ENCODE measurements around the gene PWWP2A. TPM values are rescaled to one million over a fixed set of nuclear protein-coding genes. Genes with fewer than 3 reads are reported as not detected.
A peak's percentile ranks its signal among the peaks of the same experiment; 100 is the strongest.

PWWP2A gene
- total RNA-seq, 1 experiment from 2014 or later: 20.6 TPM

DNA sequence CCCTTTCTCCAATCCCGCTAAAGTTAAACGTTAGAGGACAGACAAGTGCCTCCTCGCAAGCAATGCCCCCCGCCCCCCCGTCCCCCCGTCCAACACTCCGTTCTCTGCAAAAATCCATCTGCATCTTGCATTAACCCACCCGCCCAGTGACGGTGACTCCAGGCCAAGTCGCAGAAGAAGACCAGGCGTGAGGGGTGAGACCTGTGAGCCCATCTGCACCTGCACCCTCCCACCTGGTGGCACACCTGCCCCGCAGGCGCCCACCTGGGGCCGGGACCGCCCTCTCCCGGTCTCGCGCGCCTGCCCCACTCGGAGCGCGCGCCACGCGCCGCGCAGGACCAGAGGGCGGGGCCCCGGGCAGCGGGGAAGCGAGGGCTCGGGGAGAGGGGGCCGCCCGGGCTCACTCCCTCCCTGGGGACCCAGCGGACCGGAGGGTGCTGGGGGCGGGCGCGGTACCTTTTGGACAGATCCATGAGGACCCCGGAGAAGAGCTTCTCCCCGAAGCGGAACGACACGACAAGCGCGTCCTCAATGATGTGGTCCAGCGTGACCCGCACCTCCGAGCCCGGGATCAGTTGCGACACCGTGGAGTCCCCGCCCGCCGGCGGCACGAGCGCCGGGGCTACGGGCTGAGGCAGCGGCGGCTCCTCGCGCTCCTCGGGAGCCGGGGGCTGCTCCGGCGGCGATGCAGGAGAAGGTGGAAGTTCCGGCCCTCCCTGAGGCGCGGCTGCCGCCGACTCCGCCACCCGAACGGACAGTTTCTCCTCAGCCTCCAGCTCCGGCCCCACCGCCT lies 705 bp downstream of the PWWP2A start:
- Mint-ChIP-seq H3K27ac (ENCODE audit: low read depth, unreplicated experiment) (peak overlapping the region; percentile 88), H3K4me1 (ENCODE audit: insufficient read depth, unreplicated experiment) (peaks cover 15% of the 10 kb centered on the region), H3K9me3 (ENCODE audit: unreplicated experiment) (no peaks in the 10 kb centered on the region), H3K4me3 (ENCODE audit: unreplicated experiment) (peak overlapping the region; percentile 83), H3K27me3 (ENCODE audit: insufficient read depth, unreplicated experiment) (peaks cover 15% of the 10 kb centered on the region), H3K36me3 (ENCODE audit: insufficient read depth, unreplicated experiment) (peaks cover 30% of the 10 kb centered on the region)
- intact Hi-C loops (cut with micrococcal nuclease): loop anchor here (1.0 kb wide), 1 partner anchor 47 kb away; no protein-coding TSS in a partner anchor
- TF ChIP-seq, protein P1, sequence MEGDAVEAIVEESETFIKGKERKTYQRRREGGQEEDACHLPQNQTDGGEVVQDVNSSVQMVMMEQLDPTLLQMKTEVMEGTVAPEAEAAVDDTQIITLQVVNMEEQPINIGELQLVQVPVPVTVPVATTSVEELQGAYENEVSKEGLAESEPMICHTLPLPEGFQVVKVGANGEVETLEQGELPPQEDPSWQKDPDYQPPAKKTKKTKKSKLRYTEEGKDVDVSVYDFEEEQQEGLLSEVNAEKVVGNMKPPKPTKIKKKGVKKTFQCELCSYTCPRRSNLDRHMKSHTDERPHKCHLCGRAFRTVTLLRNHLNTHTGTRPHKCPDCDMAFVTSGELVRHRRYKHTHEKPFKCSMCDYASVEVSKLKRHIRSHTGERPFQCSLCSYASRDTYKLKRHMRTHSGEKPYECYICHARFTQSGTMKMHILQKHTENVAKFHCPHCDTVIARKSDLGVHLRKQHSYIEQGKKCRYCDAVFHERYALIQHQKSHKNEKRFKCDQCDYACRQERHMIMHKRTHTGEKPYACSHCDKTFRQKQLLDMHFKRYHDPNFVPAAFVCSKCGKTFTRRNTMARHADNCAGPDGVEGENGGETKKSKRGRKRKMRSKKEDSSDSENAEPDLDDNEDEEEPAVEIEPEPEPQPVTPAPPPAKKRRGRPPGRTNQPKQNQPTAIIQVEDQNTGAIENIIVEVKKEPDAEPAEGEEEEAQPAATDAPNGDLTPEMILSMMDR (IDR thresholded peaks at IDR 0.05; ENCODE audit: unreplicated experiment): no peak
- peak; percentile 40 for DNase-seq (ENCODE audit: unreplicated experiment)
- CTCF ChIA-PET: interaction anchor here (0.6 to 1.2 kb wide), 4 partner anchors 97 to 227 kb away, joined by 3 to 4 read pairs (median 4); no protein-coding TSS in a partner anchor
- POLR2A ChIA-PET: interaction anchor here (0.6 to 1.6 kb wide), 13 partner anchors 9 to 282 kb away, joined by 3 to 14 read pairs (median 4); partner anchors contain the start of genes FAM200C and TTC1
- no TSS peak for BruUV-seq (replicated peaks)

DNA sequence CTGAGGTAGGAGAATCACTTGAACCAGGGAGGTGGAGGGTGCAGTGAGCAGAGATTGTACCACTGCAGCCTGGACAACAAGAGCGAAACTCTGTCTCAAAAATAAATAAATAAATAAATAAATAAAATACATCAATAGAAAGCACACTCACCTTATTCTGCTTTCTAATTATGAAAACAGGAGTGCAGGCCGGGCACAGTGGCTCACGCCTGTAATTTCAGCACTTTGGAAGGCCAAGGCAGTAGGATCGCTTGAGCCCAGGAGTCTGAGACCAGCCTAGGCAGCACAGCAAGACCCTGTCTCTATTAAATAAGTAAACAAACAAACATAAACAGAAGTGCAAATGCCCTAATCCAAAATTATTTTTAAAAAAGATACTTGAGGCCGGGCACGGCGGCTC lies 2.3 kb downstream of the PWWP2A start:
- no peak overlapping the region for H3K27ac Mint-ChIP-seq (ENCODE audit: low read depth, unreplicated experiment)
- TF ChIP-seq, protein P1 (IDR thresholded peaks at IDR 0.05; ENCODE audit: unreplicated experiment): no peak
- ChIA-PET CTCF (interaction anchor here (1.0 kb wide), 1 partner anchor 36 kb away, joined by 3 read pairs; no protein-coding TSS in a partner anchor), POLR2A (no interaction called here)
- no peaks in the 10 kb centered on the region for H3K27me3 Mint-ChIP-seq (ENCODE audit: insufficient read depth, unreplicated experiment)
- H3K36me3 Mint-ChIP-seq (ENCODE audit: insufficient read depth, unreplicated experiment): peaks cover 40% of the 10 kb centered on the region
- H3K4me3 Mint-ChIP-seq (ENCODE audit: unreplicated experiment): no peak overlapping the region
- intact Hi-C loops (cut with micrococcal nuclease): no loop called here
- BruUV-seq (replicated peaks): no TSS peak
- no peak for DNase-seq (ENCODE audit: unreplicated experiment)
- no peaks in the 10 kb centered on the region for H3K9me3 Mint-ChIP-seq (ENCODE audit: unreplicated experiment)
- peaks cover 10% of the 10 kb centered on the region for H3K4me1 Mint-ChIP-seq (ENCODE audit: insufficient read depth, unreplicated experiment)

DNA sequence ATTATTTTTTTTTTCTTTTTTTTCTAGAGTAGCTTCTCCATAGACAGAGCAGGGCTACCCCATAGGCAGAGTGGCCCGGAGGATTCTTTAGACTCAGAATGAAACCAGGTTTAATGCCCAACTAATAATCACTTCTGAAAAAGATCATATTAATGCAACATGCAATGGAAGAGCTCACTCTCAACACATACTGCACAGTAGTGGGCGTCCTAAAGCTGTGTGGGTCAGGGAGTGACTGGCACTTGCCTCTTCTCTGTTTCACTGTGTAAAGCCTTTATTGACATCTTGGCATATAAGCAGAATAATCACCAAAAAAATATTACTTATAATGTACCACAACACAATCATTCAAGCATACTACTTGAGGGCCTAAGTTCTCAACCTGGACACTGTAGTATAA lies 11.1 kb downstream of the PWWP2A start:
- Mint-ChIP-seq H3K9me3 (ENCODE audit: unreplicated experiment) (no peaks in the 10 kb centered on the region), H3K36me3 (ENCODE audit: insufficient read depth, unreplicated experiment) (peaks cover 75% of the 10 kb centered on the region), H3K27me3 (ENCODE audit: insufficient read depth, unreplicated experiment) (no peaks in the 10 kb centered on the region), H3K4me3 (ENCODE audit: unreplicated experiment) (no peak overlapping the region), H3K27ac (ENCODE audit: low read depth, unreplicated experiment) (no peak overlapping the region), H3K4me1 (ENCODE audit: insufficient read depth, unreplicated experiment) (peaks cover 10% of the 10 kb centered on the region)
- BruUV-seq (replicated peaks): no TSS peak
- intact Hi-C loops (cut with micrococcal nuclease): no loop called here
- DNase-seq (ENCODE audit: unreplicated experiment): no peak
- ChIA-PET CTCF (interaction anchor here (0.6 to 1.9 kb wide), 4 partner anchors 43 to 281 kb away, joined by 3 to 8 read pairs (median 3); no protein-coding TSS in a partner anchor), POLR2A (interaction anchor here (0.6 to 2.0 kb wide), 4 partner anchors 11 to 285 kb away, joined by 3 to 6 read pairs (median 4); partner anchors contain the start of gene PWWP2A)
- TF ChIP-seq, protein P1 (IDR thresholded peaks at IDR 0.05; ENCODE audit: unreplicated experiment): no peak

DNA sequence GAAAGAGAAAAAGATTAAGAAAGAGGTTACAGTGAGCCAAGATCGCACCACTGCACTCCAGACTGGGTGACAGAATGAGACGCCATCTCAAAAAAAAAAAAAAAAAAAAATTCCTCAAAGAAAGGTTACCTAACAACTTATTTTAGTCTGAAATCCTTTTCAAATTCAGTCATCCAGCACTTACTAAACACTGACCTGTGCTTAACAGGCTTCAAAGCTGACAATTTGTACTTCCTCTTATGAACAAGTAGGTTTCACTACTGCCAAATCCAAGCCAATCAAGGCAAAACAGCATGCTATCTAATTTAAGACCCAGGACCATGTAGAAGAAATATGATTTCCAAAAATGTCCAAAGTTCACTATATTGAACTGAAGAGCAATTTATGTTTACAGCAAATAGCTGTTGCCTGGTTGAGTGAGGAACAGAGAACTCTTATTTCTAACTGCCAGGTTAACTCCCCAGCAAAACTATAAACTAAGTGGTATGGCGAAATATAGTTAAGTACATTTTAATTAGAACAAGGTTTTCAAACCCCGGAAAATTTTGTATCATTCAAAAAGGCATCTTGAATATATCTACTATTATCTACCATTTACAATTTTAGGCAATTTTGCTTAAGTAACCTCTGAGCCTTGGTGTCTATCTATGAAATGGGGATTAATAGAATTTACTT lies 13.4 kb downstream of the PWWP2A start:
- intact Hi-C loops (cut with micrococcal nuclease): no loop called here
- Mint-ChIP-seq H3K36me3 (ENCODE audit: insufficient read depth, unreplicated experiment) (peaks cover 77% of the 10 kb centered on the region), H3K4me3 (ENCODE audit: unreplicated experiment) (no peak overlapping the region), H3K27me3 (ENCODE audit: insufficient read depth, unreplicated experiment) (no peaks in the 10 kb centered on the region), H3K4me1 (ENCODE audit: insufficient read depth, unreplicated experiment) (peaks cover 10% of the 10 kb centered on the region), H3K27ac (ENCODE audit: low read depth, unreplicated experiment) (peak overlapping the region; percentile 68), H3K9me3 (ENCODE audit: unreplicated experiment) (no peaks in the 10 kb centered on the region)
- ChIA-PET CTCF (interaction anchor here (0.7 kb wide), 1 partner anchor 41 kb away, joined by 3 read pairs; no protein-coding TSS in a partner anchor), POLR2A (interaction anchor here (0.6 to 2.2 kb wide), 8 partner anchors 8 to 114 kb away, joined by 3 to 12 read pairs (median 4); partner anchors contain the start of genes PWWP2A and TTC1)
- BruUV-seq (replicated peaks): no TSS peak
- no peak for DNase-seq (ENCODE audit: unreplicated experiment)
- TF ChIP-seq, protein P1 (IDR thresholded peaks at IDR 0.05; ENCODE audit: unreplicated experiment): no peak

All from MCF 10A (cell line).